Measurements from ENCODE around the gene TBC1D7. TPM values are rescaled to one million over a fixed set of nuclear protein-coding genes. Genes with fewer than 3 reads are reported as not detected.

The TBC1D7 gene
- polyA plus RNA-seq, 1 of the 3 experiments (the other 2 are of a cell fraction): 25.2 TPM

DNA sequence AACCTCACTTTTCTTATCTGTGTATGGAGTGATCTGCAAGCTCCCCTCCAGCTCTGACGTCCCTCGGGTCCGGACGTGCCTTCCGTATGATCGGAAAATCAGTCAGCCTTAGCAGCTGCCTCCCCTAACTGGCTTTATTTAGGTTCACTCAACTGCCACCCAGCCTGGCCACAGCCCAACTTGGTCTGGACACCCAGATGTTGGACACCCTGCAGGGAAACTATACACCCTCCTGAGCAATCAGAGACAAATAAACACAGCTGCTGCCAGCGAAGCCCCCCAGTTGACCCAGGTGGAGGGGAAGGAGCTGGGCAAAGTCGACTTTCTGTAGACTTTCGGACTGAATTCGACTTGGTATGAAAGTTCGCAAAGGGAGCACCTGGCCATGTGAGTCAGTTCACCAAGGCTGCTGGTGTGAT, 28.9 kb downstream of the TBC1D7 start:
- Histone ChIP-seq H3K9ac (no peak overlapping the region), H3K4me1 (ENCODE audit: control insufficient read depth in 1 of 2, insufficient read depth in 2 of 2, low read depth in 1 of 2, low read length in 1 of 2) (peaks cover 0 to 21% of the 10 kb centered on the region in 2 experiments; a peak in 3 of 4 replicates), H3K36me3 (replicated peaks in 1 of 2; ENCODE audit: control insufficient read depth in 1 of 2, insufficient read depth in 2 of 2, low read length in 1 of 2) (peaks cover 12 to 50% of the 10 kb centered on the region in 2 experiments), H3F3A (replicated peaks; ENCODE audit: insufficient read depth) (peaks cover 11% of the 10 kb centered on the region), H3K79me2 (ENCODE audit: insufficient read depth) (no peaks in the 10 kb centered on the region), H4K20me1 (ENCODE audit: insufficient read depth) (no peaks in the 10 kb centered on the region), H2AFZ (ENCODE audit: low read depth) (no peak overlapping the region), H3K27me3 (ENCODE audit: insufficient read depth) (no peaks in the 10 kb centered on the region), H3K4me3 (ENCODE audit: low read depth in 2 of 2, low read length in 1 of 2) (no peak overlapping the region), H3K4me2 (no peak overlapping the region), H3K9me3 (no peaks in the 10 kb centered on the region), H3K9me2 (no peaks in the 10 kb centered on the region), H3K27ac (ENCODE audit: low read depth in 2 of 2, low read length in 1 of 2) (no peak overlapping the region)
- TF ChIP-seq SMC3 (IDR thresholded peaks at IDR 0.05; ENCODE audit: low read depth, low read length) (no peak), JUND (IDR thresholded peaks at IDR 0.05) (no peak), ELF1 (IDR thresholded peaks at IDR 0.05) (no peak), GATA2 (CRISPR knock-in tag; IDR thresholded peaks at IDR 0.05) (no peak), RFX5 (IDR thresholded peaks at IDR 0.05; ENCODE audit: low read length) (no peak), FOSL2 (IDR thresholded peaks at IDR 0.05; ENCODE audit: borderline replicate concordance, low read depth) (no peak), POLR2AphosphoS5 (IDR thresholded peaks at IDR 0.05; ENCODE audit: low read depth, low read length) (no peak), YY1 (IDR thresholded peaks at IDR 0.05; ENCODE audit: low read depth) (no peak)
- TF ChIP-seq, protein P1, sequence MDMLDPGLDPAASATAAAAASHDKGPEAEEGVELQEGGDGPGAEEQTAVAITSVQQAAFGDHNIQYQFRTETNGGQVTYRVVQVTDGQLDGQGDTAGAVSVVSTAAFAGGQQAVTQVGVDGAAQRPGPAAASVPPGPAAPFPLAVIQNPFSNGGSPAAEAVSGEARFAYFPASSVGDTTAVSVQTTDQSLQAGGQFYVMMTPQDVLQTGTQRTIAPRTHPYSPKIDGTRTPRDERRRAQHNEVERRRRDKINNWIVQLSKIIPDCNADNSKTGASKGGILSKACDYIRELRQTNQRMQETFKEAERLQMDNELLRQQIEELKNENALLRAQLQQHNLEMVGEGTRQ (IDR thresholded peaks at IDR 0.05; ENCODE audit: borderline replicate concordance, low read depth, low read length): no peak
- TF ChIP-seq, protein P2, sequence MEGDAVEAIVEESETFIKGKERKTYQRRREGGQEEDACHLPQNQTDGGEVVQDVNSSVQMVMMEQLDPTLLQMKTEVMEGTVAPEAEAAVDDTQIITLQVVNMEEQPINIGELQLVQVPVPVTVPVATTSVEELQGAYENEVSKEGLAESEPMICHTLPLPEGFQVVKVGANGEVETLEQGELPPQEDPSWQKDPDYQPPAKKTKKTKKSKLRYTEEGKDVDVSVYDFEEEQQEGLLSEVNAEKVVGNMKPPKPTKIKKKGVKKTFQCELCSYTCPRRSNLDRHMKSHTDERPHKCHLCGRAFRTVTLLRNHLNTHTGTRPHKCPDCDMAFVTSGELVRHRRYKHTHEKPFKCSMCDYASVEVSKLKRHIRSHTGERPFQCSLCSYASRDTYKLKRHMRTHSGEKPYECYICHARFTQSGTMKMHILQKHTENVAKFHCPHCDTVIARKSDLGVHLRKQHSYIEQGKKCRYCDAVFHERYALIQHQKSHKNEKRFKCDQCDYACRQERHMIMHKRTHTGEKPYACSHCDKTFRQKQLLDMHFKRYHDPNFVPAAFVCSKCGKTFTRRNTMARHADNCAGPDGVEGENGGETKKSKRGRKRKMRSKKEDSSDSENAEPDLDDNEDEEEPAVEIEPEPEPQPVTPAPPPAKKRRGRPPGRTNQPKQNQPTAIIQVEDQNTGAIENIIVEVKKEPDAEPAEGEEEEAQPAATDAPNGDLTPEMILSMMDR (IDR thresholded peaks at IDR 0.05): no peak
- TF ChIP-seq, protein P3, sequence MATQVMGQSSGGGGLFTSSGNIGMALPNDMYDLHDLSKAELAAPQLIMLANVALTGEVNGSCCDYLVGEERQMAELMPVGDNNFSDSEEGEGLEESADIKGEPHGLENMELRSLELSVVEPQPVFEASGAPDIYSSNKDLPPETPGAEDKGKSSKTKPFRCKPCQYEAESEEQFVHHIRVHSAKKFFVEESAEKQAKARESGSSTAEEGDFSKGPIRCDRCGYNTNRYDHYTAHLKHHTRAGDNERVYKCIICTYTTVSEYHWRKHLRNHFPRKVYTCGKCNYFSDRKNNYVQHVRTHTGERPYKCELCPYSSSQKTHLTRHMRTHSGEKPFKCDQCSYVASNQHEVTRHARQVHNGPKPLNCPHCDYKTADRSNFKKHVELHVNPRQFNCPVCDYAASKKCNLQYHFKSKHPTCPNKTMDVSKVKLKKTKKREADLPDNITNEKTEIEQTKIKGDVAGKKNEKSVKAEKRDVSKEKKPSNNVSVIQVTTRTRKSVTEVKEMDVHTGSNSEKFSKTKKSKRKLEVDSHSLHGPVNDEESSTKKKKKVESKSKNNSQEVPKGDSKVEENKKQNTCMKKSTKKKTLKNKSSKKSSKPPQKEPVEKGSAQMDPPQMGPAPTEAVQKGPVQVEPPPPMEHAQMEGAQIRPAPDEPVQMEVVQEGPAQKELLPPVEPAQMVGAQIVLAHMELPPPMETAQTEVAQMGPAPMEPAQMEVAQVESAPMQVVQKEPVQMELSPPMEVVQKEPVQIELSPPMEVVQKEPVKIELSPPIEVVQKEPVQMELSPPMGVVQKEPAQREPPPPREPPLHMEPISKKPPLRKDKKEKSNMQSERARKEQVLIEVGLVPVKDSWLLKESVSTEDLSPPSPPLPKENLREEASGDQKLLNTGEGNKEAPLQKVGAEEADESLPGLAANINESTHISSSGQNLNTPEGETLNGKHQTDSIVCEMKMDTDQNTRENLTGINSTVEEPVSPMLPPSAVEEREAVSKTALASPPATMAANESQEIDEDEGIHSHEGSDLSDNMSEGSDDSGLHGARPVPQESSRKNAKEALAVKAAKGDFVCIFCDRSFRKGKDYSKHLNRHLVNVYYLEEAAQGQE (IDR thresholded peaks at IDR 0.05; ENCODE audit: low read depth, low read length): no peak
- ChIA-PET CTCF (no interaction called here), POLR2A (no interaction called here)
- DNase-seq: no peak
- 97% methylated on average over 10 of the region's 11 CpGs for WGBS (ENCODE audit: low lambda C conversion rate)

DNA sequence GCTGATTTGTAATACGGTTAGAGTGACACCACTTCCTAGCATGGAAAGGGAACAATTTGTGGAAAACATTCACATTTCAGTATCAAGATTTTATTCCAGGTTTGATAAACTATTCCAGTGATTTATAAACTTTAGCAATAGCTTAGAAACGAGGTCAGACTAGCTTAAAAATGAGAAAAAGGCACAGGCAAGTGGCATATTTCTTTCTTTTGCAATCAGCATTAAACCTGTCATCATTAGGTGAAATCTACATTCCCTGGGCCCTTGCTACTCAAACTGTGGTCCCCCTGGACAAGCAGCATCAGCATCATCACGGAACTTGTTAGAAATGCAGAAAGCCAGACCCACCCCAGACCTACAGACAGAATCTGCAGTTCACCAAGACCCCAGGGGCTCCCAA, 29.9 kb downstream of the TBC1D7 start:
- 90% methylated on average over 3 of the region's 3 CpGs for WGBS (ENCODE audit: low lambda C conversion rate)
- no peaks in the 10 kb centered on the region for H3K79me2 ChIP-seq (ENCODE audit: insufficient read depth)
- no peaks in the 10 kb centered on the region for H3K9me3 ChIP-seq
- H3K27ac ChIP-seq (ENCODE audit: low read depth in 2 of 2, low read length in 1 of 2): no peak overlapping the region
- TF ChIP-seq RFX5 (IDR thresholded peaks at IDR 0.05; ENCODE audit: low read length) (no peak), MEF2A (IDR thresholded peaks at IDR 0.05; ENCODE audit: borderline replicate concordance, low read depth) (no peak), GABPA (IDR thresholded peaks at IDR 0.05; ENCODE audit: low read depth) (no peak), TCF12 (IDR thresholded peaks at IDR 0.05) (no peak), CHD2 (IDR thresholded peaks at IDR 0.05; ENCODE audit: low read length, partially characterized antibody) (no peak), MXI1 (IDR thresholded peaks at IDR 0.05; ENCODE audit: low read depth, low read length) (no peak)
- TF ChIP-seq, protein P3 (IDR thresholded peaks at IDR 0.05; ENCODE audit: low read depth, low read length): no peak
- ChIA-PET POLR2A (no interaction called here), CTCF (interaction anchor here (2.0 kb wide), 1 partner anchor 387 kb away, joined by 5 read pairs; no protein-coding TSS in a partner anchor)
- no peaks in the 10 kb centered on the region for H3K9me2 ChIP-seq
- no peak overlapping the region for H2AFZ ChIP-seq (ENCODE audit: low read depth)
- H3K27me3 ChIP-seq (ENCODE audit: insufficient read depth): no peaks in the 10 kb centered on the region
- H3K4me2 ChIP-seq: no peak overlapping the region
- H3K4me1 ChIP-seq (ENCODE audit: control insufficient read depth in 1 of 2, insufficient read depth in 2 of 2, low read depth in 1 of 2, low read length in 1 of 2): peaks cover 0 to 14% of the 10 kb centered on the region in 2 experiments; a peak in 3 of 4 replicates
- H3F3A ChIP-seq (replicated peaks; ENCODE audit: insufficient read depth): peaks cover 5% of the 10 kb centered on the region
- no peak for DNase-seq
- no peaks in the 10 kb centered on the region for H4K20me1 ChIP-seq (ENCODE audit: insufficient read depth)
- H3K9ac ChIP-seq: no peak overlapping the region
- no peak overlapping the region for H3K4me3 ChIP-seq (ENCODE audit: low read depth in 2 of 2, low read length in 1 of 2)
- H3K36me3 ChIP-seq (replicated peaks in 1 of 2; ENCODE audit: control insufficient read depth in 1 of 2, insufficient read depth in 2 of 2, low read length in 1 of 2): peaks cover 16 to 54% of the 10 kb centered on the region in 2 experiments

Data from SK-N-SH (cell line).